HL-60 (cell line): ENCODE data around the gene EIF4G3.

ENCODE experiments used
- DNase-seq, 2 experiments: peaks; one replicate each; pipeline ENCODE4 v3.0.0-alpha.2; 2010 to 2020; ENCODE audit warnings: low read depth in 1 of 2, low spot score in 1 of 2
- H3K27ac ChIP-seq: fragments of 250-450 bp; sonication (Bioruptor Pico); replicated peaks from 2 replicates; pipeline ENCODE4 v1.5.1; 2020; ENCODE audit warnings: mild to moderate bottlenecking, moderate library complexity
- H3K27me3 ChIP-seq: fragments of 250-450 bp; sonication (Bioruptor Pico); 2 replicates; pipeline ENCODE4 v1.5.1; 2021; ENCODE audit warnings: mild to moderate bottlenecking, moderate library complexity; ENCODE audit not compliant: insufficient read depth, poor library complexity, severe bottlenecking
- H3K4me3 ChIP-seq: replicated peaks from 2 replicates; pipeline ENCODE4 v1.5.1; 2011; ENCODE audit warnings: mild to moderate bottlenecking, control low read depth, low read length; ENCODE audit not compliant: insufficient read depth
- GABPA ChIP-seq: IDR thresholded peaks from 2 replicates; pipeline ENCODE4 v1.6.1; 2012; ENCODE audit warnings: low read depth
- POLR2AphosphoS5 ChIP-seq: IDR thresholded peaks from 2 replicates; pipeline ENCODE4 v1.6.1; 2012; ENCODE audit warnings: low read depth
- SPI1 ChIP-seq: IDR thresholded peaks from 2 replicates; pipeline ENCODE4 v1.6.1; 2012; ENCODE audit warnings: low read depth, mild to moderate bottlenecking, borderline replicate concordance
- microRNA-seq: library from miRNA; unstranded; fragments of <30 nt; microRNA quantifications from one replicate; pipeline ENCODE4, GENCODE V29; 2018
- TF ChIP-seq, protein P1 (sequence below): IDR thresholded peaks from one replicate; pipeline ENCODE4 v1.5.1; 2011; ENCODE audit warnings: low read length, control low read depth, inconsistent platforms; ENCODE audit not compliant: insufficient read depth
- TF ChIP-seq, protein P2 (sequence below): IDR thresholded peaks from 2 replicates; pipeline ENCODE4 v1.6.1; 2012; ENCODE audit warnings: low read depth; ENCODE audit not compliant: insufficient replicate concordance

The EIF4G3 gene

DNA sequence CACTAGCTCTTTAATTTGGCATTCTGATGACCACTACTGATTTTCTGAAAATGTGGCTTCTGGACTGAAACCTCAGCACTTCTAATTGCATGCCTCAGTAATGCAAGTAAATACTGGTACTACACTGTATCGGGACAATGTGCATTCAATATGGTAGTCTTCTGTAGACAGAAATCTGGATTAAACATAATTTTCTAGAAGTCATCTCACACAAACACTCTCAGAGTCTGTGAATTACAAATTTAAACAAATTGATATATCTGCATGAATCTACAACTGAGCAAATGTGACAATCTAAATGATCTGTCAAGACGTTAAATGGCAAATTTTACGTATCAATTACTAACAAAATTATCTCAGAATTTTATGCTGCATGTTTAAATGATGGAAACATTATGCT, 413.3 kb downstream of the EIF4G3 start:
- no peaks in the 10 kb centered on the region for H3K27me3 ChIP-seq
- H3K4me3 ChIP-seq: no peak overlapping the region
- no peak for DNase-seq
- TF ChIP-seq POLR2AphosphoS5: no peak
- TF ChIP-seq GABPA: no peak
- TF ChIP-seq, protein P1, sequence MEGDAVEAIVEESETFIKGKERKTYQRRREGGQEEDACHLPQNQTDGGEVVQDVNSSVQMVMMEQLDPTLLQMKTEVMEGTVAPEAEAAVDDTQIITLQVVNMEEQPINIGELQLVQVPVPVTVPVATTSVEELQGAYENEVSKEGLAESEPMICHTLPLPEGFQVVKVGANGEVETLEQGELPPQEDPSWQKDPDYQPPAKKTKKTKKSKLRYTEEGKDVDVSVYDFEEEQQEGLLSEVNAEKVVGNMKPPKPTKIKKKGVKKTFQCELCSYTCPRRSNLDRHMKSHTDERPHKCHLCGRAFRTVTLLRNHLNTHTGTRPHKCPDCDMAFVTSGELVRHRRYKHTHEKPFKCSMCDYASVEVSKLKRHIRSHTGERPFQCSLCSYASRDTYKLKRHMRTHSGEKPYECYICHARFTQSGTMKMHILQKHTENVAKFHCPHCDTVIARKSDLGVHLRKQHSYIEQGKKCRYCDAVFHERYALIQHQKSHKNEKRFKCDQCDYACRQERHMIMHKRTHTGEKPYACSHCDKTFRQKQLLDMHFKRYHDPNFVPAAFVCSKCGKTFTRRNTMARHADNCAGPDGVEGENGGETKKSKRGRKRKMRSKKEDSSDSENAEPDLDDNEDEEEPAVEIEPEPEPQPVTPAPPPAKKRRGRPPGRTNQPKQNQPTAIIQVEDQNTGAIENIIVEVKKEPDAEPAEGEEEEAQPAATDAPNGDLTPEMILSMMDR: no peak
- no peak for TF ChIP-seq SPI1
- TF ChIP-seq, protein P2, sequence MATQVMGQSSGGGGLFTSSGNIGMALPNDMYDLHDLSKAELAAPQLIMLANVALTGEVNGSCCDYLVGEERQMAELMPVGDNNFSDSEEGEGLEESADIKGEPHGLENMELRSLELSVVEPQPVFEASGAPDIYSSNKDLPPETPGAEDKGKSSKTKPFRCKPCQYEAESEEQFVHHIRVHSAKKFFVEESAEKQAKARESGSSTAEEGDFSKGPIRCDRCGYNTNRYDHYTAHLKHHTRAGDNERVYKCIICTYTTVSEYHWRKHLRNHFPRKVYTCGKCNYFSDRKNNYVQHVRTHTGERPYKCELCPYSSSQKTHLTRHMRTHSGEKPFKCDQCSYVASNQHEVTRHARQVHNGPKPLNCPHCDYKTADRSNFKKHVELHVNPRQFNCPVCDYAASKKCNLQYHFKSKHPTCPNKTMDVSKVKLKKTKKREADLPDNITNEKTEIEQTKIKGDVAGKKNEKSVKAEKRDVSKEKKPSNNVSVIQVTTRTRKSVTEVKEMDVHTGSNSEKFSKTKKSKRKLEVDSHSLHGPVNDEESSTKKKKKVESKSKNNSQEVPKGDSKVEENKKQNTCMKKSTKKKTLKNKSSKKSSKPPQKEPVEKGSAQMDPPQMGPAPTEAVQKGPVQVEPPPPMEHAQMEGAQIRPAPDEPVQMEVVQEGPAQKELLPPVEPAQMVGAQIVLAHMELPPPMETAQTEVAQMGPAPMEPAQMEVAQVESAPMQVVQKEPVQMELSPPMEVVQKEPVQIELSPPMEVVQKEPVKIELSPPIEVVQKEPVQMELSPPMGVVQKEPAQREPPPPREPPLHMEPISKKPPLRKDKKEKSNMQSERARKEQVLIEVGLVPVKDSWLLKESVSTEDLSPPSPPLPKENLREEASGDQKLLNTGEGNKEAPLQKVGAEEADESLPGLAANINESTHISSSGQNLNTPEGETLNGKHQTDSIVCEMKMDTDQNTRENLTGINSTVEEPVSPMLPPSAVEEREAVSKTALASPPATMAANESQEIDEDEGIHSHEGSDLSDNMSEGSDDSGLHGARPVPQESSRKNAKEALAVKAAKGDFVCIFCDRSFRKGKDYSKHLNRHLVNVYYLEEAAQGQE: no peak
- no peak overlapping the region for H3K27ac ChIP-seq

DNA sequence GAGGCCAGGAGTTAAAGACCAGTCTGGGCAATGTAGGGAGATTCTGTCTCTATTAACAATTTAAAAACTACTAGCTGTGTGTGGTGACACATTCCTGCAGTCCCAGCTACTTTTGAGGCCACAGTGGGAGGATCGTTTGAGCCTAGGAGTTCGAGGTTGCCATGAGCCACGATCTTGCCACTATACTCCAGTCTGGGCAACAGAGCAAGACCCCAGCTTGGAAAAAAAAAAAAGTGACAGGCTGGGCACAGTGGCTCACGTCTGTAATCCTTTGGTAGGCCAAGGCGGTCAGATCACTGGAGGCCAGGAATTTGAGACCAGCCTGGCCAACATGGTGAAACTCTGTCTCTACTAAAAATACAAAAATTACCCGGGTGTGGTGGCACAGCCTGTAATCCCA, 416.4 kb downstream of the EIF4G3 start:
- Histone ChIP-seq H3K4me3 (no peak overlapping the region), H3K27ac (no peak overlapping the region), H3K27me3 (no peaks in the 10 kb centered on the region)
- TF ChIP-seq, protein P2: no peak
- TF ChIP-seq POLR2AphosphoS5 (no peak), GABPA (no peak), SPI1 (no peak)
- TF ChIP-seq, protein P1: no peak
- DNase-seq: no peak

Small RNA genes lying within 50 kb of the gene (microRNA-seq; reads per million reads assigned to microRNA genes)
- 2.4 reads per million for gene MIR1256
